Erythroblast (primary cell): Measurements from ENCODE around the gene CDK2AP2.
"Not testable (repeated sequence)": the region's sequence is repeated elsewhere in the genome, so short reads cannot be mapped to it uniquely, and the experiment has no call there.

Experiments used
- GATA1 ChIP-seq: IDR thresholded peaks from 2 replicates; pipeline ENCODE4 v1.6.1; 2011; ENCODE audit warnings: low read depth, mild to moderate bottlenecking, control low read depth, low read length, moderate library complexity
- POLR2A ChIP-seq: IDR thresholded peaks from 2 replicates; pipeline ENCODE4 v1.6.1; 2011; ENCODE audit warnings: mild to moderate bottlenecking, low read length

DNA sequence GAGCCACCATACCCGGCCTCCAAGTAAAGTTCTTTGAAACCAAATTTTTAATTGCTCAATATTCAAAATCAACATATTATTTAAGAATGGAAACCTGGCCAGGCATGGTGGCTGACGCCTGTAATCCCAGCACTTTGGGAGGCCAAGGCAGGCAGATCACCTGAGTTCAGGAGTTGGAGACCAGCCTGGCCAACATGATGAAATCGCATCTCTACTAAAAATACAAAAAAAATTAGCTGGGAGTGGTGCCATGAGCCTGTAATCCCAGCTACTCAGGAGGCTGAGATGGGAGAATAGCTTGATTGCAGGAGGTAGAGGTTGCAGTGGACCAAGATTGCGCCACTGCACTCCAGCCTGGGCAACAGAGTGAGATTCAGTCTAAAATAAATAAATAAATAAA lies 40.1 kb upstream of the CDK2AP2 start:
- not testable (repeated sequence) for TF ChIP-seq POLR2A, GATA1
